Posterior cingulate gyrus (tissue), 11 donors: ENCODE data around the gene FSIP1.

Experiments
- DNase-seq, 10 donors: peaks; one replicate each; pipeline versions ENCODE4 v3.0.0 to v3.0.0-alpha.2; 2020 to 2021; ENCODE audit warnings: mixed read lengths in 3 of 10
- intact Hi-C: fragments of 100-400 bp; cut with DNase I; formaldehyde crosslinking; loops from one replicate; pipeline ENCODE4 v1.15.1; 2023

The FSIP1 gene

DNA sequence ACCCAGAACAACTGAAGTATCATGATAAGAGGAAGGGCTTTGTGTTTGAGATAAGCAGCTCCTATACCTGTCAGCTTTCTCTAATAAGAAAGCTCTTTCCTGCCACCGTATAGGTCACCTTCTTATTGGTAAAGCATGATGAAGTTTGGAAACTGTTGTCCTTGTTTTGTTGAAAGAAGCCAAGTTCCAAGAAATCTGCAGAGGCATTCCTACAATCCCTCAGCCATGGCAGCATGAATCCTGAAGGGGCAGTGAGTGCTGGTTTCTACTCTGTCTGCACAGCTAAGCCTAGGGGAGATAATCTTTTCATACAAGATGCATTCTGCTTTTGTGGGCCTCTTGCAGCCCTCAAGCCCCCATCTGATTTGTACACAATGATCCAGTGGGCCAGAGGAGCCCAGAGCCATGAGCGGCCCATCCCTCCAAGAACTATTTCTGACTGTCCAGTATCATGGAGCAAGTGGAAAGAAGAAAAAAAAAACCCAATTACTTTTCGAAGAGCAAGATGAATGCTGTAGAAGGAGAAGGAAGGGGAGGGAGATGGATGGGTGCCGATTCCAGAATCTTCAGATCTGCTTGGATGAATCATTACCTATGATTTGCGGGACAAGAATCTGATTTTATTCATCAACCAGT, 203.7 kb downstream of the FSIP1 start:
- intact Hi-C loops, result no loop called here
- no peak for DNase-seq

GRCh38 chr15:39575180-39575579, 207.5 kb downstream of the FSIP1 start:
- intact Hi-C loops, result no loop called here
- DNase-seq, result no peak

GRCh38 chr15:39574427-39574826, 208.2 kb downstream of the FSIP1 start:
- no peak for DNase-seq
- intact Hi-C loops, result no loop called here

DNA sequence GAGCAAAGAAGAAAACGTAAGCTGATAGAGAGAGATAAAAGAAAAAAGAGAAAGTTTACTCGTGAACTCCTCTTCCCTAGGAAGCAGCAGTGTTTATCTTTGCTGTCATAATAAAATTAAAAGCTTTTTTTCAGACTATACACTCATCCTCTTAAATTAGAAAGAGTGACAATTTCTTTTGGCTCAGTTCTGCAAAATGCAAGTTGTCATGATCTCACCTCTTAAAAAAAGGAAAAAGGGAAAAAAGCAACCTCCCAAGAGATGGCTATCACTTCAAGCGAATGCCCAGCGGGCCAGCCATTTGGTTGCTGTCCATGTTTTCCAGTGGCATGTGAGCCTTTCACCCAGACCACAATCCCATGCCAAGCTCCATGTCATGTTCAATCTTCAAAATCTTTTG, 208.8 kb downstream of the FSIP1 start:
- DNase-seq, result no peak
- intact Hi-C loops, result no loop called here

GRCh38 chr15:39573287-39573686, 209.4 kb downstream of the FSIP1 start:
- DNase-seq, result no peak
- intact Hi-C loops, result no loop called here

DNA sequence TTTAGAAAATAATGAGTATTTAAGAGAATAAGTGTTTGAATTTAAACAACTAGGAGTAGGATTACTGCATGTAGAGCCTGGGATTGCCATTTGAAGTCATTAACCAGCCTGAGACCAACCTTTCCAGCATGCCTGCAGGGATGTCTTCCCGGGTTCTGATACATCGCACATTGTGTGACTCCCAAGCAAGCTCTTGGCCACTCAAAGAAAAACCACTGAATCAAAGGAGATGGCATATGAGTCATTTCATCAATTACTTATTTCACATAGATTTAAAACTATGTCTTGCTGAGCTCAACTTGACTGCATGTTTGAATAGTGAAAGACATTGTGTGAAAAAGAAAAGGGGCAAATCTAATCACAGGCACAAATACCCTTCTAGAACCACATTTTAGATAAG, 216.8 kb downstream of the FSIP1 start:
- no peak for DNase-seq
- intact Hi-C loops, result no loop called here

GRCh38 chr15:39564972-39565665, 217.5 kb downstream of the FSIP1 start:
- DNase-seq, result no peak
- intact Hi-C loops, result no loop called here

GRCh38 chr15:39558421-39558820, 224.2 kb downstream of the FSIP1 start:
- intact Hi-C loops, result no loop called here
- DNase-seq, result no peak

- intact Hi-C loops, result no loop called here
These were observed 226.2 kb downstream of the FSIP1 start for GRCh38 chr15:39556461-39556860.

GRCh38 chr15:39555885-39556284, 226.8 kb downstream of the FSIP1 start:
- intact Hi-C loops, result no loop called here
- DNase-seq, result no peak

More at GRCh38 chr15:39556461-39556860, 226.2 kb downstream of the FSIP1 start:
- no peak for DNase-seq

- no peak for DNase-seq
- intact Hi-C loops, result no loop called here
These were observed 227.8 kb downstream of the FSIP1 start for GRCh38 chr15:39554746-39555387.

DNA sequence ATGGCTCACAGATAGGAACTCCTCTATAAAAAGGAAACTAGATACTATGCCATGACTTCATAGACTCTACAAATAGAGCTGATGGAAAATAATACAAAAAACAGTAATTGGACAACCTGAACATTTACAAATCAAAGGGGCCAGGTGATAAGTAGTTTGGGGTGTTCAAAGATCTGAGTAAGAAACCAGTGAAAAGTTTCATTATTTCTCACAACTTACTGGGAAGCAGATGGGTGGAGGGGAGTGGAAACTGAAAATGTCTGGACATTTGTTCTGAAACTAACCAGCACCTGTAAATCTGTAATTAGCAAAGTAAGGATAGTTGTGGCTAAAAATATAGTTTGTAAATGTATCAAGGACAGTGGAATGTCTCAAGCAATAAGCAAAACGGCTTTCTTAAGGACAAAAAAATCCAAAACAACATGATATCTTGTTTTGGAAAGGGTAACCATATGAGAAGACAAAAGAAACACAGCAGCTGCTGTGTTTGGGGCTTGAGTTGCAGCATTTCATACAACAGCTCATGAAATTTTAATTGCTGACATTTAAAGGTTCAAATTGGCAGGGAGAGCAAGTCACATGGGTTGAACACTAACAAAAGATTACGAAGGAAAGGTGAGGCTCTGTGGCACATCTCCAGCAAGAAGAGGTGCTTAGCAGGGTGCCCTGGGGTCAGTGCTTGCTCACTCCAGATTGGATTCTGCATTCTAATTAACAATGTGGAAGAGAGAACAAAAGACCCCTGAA, 228.5 kb downstream of the FSIP1 start:
- intact Hi-C loops, result no loop called here
- DNase-seq, result no peak

DNA sequence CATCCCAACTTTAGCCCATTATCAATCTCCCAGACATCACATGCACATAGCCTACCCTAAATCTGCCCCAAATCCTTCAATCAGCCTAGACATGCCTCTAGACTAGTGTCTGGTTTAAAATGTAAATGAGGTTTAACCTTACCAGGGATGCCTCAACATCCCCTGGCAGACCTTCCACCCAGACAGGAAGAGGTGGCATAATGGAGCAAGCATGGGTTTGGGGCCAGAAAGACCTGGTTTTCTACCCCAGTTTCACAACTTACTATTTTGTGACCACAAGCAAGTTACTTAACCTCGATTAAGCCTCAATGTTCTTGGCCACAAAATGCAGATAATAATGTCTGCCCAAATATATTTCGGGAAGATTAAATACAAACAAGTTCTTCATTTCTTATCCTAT, 230.1 kb downstream of the FSIP1 start:
- intact Hi-C loops, result no loop called here
- DNase-seq, result no peak

DNA sequence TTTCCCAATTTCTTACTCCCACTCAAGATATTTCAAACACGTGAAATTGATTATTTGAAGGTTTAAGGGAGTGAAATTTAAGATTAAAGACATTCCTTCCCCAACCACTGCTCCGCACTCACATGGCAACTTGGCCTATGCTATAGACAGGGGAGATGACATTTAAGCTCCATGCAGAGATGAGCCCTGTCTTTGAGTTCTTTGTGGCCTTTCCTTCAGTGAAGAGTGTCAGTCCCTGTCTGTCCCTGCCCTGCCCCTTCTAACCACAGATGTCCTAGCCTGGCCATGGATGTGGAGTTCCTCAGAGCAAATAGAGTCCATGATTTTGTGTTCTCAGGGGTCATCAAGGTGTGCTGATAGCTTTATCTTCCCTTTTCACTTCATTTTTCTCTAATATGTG, 231.2 kb downstream of the FSIP1 start:
- no peak for DNase-seq
- intact Hi-C loops, result no loop called here
